Kidney glomerular epithelial cell (primary cell): ENCODE measurements around the gene NTM.

Source experiments
- DNase-seq: peaks from one replicate; lab custom pipeline; 2025; lab: John Stamatoyannopoulos, UW

NTM gene

GRCh38 chr11:131499199-131499598 is 128.8 kb downstream of the NTM start:
- no peak for DNase-seq

GRCh38 chr11:131503017-131503416 is 132.6 kb downstream of the NTM start:
- no peak for DNase-seq

GRCh38 chr11:131504199-131504949 is 134.0 kb downstream of the NTM start:
- no peak for DNase-seq

GRCh38 chr11:131506348-131506747 is 135.9 kb downstream of the NTM start:
- DNase-seq = no peak

- no peak for DNase-seq
Observed at GRCh38 chr11:131510662-131511061, 140.2 kb downstream of the NTM start.

DNA sequence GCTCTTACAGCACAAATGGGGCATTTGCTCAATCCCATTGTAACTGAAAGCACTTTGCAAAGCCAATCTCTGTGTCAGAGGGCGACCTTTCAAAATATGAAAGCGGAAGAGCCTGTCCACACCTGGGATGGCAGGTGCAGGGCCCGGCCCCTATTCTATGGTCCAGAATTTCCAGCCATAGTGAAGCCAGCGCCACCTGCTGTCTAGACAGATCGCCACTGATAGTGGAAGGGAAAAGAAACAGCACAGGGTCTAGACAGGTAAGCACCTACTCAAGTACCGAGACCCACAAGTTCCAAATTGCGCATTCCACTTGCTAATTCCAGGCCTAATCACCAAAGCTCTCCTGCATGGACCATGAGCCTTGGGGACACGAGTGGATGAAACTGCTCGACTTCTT is 141.4 kb downstream of the NTM start:
- DNase-seq = no peak

- DNase-seq = no peak
Observed at GRCh38 chr11:131512228-131512627, 141.8 kb downstream of the NTM start.

GRCh38 chr11:131514062-131514461 is 143.6 kb downstream of the NTM start:
- DNase-seq = no peak

GRCh38 chr11:131518305-131518838 is 148.0 kb downstream of the NTM start:
- no peak for DNase-seq

DNA sequence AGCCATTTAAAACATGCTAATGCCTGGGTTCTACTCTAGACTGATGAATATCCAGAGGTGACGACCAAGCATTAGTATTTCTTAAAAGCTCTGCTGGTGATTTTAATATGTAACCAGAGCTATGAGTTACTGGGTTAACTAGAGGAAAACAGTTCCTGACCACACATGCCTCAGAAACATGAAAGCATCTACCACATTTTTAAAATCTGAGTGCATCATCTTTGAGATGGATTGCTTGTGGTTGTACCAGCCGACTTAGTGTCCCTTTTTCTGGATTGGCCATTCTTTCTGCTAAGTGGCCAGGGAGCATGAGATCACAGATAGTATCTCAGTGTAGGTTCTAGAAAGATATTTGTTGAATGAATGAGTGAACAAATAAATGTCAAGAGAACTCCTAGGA is 152.4 kb downstream of the NTM start:
- no peak for DNase-seq

DNA sequence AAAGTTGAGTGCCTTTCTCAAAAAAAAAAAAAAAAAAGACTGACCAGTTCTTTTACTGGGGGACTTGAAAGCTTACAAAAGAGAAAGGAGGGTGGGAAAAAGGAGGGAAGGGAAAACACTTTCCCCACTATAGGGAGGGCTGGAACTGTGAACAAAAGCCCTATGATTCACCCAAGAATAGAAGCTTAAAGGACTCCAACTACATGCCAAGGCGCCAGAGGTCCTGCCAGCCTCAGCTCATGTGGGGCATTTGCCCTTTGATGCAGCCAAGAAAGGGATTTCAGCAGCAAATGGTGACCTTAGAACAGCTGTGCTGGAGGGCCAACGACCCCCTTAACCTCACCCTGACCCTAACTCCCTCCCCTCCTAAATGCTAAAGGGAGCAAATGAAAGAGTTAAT is 160.0 kb downstream of the NTM start:
- no peak for DNase-seq

DNA sequence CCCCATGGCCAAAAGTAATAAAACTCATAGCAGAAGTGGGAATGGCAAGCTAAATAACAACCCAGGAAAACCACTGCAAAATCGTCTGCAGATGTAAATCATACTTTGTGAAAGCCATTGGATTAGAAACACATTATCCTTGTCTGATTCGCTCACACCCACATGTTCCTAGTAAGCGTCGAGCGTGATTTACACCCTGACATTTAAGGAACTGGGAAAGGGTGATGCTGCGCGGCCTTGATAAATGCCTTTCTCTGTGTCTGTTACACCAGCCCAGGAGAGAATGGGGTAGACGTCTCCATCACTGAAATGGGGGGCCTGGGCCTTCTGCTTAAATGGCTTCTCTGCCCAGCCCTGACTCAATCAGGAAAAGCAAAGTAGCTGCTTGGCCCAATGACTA is 162.7 kb downstream of the NTM start:
- DNase-seq = no peak

DNA sequence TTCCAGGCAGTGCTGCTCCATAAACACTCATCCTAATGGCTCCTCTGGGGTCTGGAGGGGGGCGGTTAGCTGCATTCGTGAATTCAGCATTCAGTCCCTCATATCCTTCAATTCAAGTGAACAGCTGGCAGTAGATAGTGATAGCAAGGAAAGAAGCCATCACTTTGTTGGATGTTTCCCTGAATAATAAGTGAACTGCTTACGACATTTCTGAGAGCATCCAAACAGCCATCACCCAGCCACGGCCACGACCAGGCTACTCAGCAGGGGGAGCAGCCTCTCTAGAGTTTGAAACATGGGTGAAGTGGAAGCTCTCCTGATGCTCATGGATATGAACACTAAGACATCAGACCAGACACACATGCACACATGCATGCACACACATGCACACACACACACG is 163.6 kb downstream of the NTM start:
- DNase-seq = no peak

DNA sequence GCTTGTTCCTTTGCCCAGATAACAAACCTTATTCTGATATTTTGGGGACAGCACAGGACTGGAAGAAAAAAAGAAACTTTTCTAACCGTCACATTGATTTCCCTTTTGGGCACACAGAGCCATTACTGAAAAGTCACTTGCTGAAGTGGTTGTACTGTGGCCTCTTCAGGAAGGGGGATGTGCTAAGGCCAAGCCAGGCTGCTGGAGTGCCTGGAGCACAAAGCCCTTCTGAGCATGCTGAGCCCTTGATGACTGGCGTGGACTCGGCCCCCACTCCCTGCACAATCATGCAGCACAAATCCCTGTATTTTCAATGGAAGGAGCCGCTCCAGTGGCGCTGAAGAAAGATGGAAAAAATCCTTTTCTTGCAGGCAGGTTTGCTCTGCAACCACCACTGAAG is 164.2 kb downstream of the NTM start:
- DNase-seq = no peak

GRCh38 chr11:131536159-131536558 is 165.7 kb downstream of the NTM start:
- no peak for DNase-seq

- DNase-seq = no peak
Observed at GRCh38 chr11:131537196-131537595, 166.8 kb downstream of the NTM start.

GRCh38 chr11:131537748-131538147 is 167.3 kb downstream of the NTM start:
- DNase-seq = no peak

DNA sequence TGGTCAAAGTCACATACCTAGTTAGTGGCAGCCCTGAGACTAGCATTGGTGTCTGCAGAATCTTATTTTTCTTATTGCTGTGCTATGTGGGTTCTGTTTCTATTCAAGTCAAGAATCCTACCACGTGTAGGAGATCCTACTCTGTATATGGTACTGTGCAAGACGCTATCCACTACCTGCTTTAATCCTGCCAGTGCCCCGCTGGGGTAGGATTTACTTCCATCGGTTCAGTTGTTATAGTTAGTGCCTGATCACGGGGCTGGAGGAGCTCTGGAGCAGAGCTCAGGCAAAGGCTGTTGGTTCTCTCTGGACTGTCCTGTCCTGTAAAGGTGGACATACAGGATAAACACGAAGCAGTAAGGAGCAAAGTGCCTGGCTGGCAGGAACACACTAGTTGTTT is 167.9 kb downstream of the NTM start:
- DNase-seq = no peak

- no peak for DNase-seq
Observed at GRCh38 chr11:131540676-131541075, 170.3 kb downstream of the NTM start.

GRCh38 chr11:131543389-131544025 is 173.1 kb downstream of the NTM start:
- DNase-seq = no peak

DNA sequence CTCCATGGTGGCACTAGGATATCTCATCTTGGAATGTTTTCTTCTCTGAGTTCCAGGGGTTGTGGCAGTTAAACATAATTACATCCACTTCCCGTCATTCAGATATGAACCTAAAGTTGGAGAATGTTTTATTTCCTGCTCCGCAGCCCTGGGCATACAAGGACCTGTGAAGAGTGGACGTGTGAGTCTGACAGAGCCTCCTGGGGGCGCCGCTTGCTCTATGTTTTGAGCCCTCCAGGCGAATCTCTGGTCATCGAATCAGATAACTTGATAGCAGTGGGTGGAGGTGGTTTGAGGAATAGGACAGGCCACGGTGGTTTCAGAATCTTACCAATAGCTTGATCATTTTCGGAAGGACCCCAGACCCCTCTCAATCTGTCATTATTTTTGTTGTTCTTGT is 174.2 kb downstream of the NTM start:
- DNase-seq = no peak

- no peak for DNase-seq
Observed at GRCh38 chr11:131546218-131546895, 175.9 kb downstream of the NTM start.

GRCh38 chr11:131549099-131549498 is 178.7 kb downstream of the NTM start:
- DNase-seq = no peak
